WTC11 (cell line): ENCODE measurements around the gene TNFRSF4. TPM values are rescaled to one million over a fixed set of nuclear protein-coding genes. Genes with fewer than 3 reads are reported as not detected.

Source experiments
- ATAC-seq: fragments of 200-7000 bp; cut with Tn5 transposase; 2 replicates; pipeline ENCODE4 v1.10.0; 2021; ENCODE audit warnings: mild to moderate bottlenecking, moderate library complexity
- CTCF ChIA-PET: fragments of 300-600 bp; sonication (Branson Sonifier 250); formaldehyde crosslinking; loops from one replicate; lab custom pipeline; 2021; ENCODE audit warnings: antibody characterized with exemption; lab: Charles Lee
- POLR2A ChIA-PET: fragments of 350-600 bp; sonication (Branson Sonifier 250); formaldehyde crosslinking; loops from one replicate; lab custom pipeline; 2021; ENCODE audit warnings: antibody characterized with exemption; lab: Charles Lee
- DNase-seq: peaks from one replicate; pipeline ENCODE4 v3.0.0; 2021; ENCODE audit warnings: low spot score
- H3K27ac Mint-ChIP-seq: 2 replicates; pipeline ENCODE4 v1.8.0; 2021; ENCODE audit warnings: mixed read lengths
- H3K27me3 Mint-ChIP-seq: 2 replicates; pipeline ENCODE4 v1.8.0; 2021; ENCODE audit warnings: low read depth, mild to moderate bottlenecking, moderate library complexity, mixed read lengths
- H3K36me3 Mint-ChIP-seq: 2 replicates; pipeline ENCODE4 v1.8.0; 2021; ENCODE audit warnings: mixed read lengths
- H3K4me1 Mint-ChIP-seq: 2 replicates; pipeline ENCODE4 v1.8.0; 2022; ENCODE audit warnings: mixed read lengths
- H3K4me3 Mint-ChIP-seq: 2 replicates; pipeline ENCODE4 v1.8.0; 2021; ENCODE audit warnings: mild to moderate bottlenecking, moderate library complexity, mixed read lengths
- H3K9me3 Mint-ChIP-seq: 2 replicates; pipeline ENCODE4 v1.8.0; 2021; ENCODE audit warnings: mixed read lengths
- GABPB1 ChIP-seq: sonication (generic); formaldehyde crosslinking; IDR thresholded peaks from 2 replicates; pipeline ENCODE4 v1.8.1; 2023; ENCODE audit warnings: mild to moderate bottlenecking, missing genetic modification reagents
- IRF2 ChIP-seq: sonication (generic); formaldehyde crosslinking; IDR thresholded peaks from 2 replicates; pipeline ENCODE4 v1.8.0; 2022; ENCODE audit warnings: low read depth, missing genetic modification reagents, borderline replicate concordance
- MAX ChIP-seq: sonication (generic); formaldehyde crosslinking; IDR thresholded peaks from 2 replicates; pipeline ENCODE4 v1.8.0; 2022; ENCODE audit warnings: mild to moderate bottlenecking, missing genetic modification reagents
- PRDM15 ChIP-seq: sonication (generic); formaldehyde crosslinking; IDR thresholded peaks from 2 replicates; pipeline ENCODE4 v1.8.0; 2022; ENCODE audit warnings: missing genetic modification reagents
- TEAD1 ChIP-seq: sonication (generic); formaldehyde crosslinking; IDR thresholded peaks from 2 replicates; pipeline ENCODE4 v1.8.0; 2022; ENCODE audit warnings: mild to moderate bottlenecking, missing genetic modification reagents
- TP53 ChIP-seq: sonication (generic); formaldehyde crosslinking; IDR thresholded peaks from 2 replicates; pipeline ENCODE4 v1.8.1; 2023; ENCODE audit warnings: mild to moderate bottlenecking, missing genetic modification reagents
- ZNF138 ChIP-seq: sonication (generic); formaldehyde crosslinking; conservative IDR thresholded peaks from 2 replicates; pipeline ENCODE4 v1.8.1; 2022; ENCODE audit warnings: mild to moderate bottlenecking, moderate library complexity, missing genetic modification reagents
- ZNF219 ChIP-seq: sonication (generic); formaldehyde crosslinking; IDR thresholded peaks from 2 replicates; pipeline ENCODE4 v1.8.0; 2023; ENCODE audit warnings: missing genetic modification reagents, mild to moderate bottlenecking, borderline replicate concordance
- ZNF263 ChIP-seq: sonication (generic); formaldehyde crosslinking; IDR thresholded peaks from 2 replicates; pipeline ENCODE4 v1.8.1; 2022; ENCODE audit warnings: low read depth, mild to moderate bottlenecking, moderate library complexity, missing genetic modification reagents
- total RNA-seq: library from RNA; stranded (reverse); gene quantifications from 3 replicates; pipeline ENCODE4 v1.2.3, GENCODE V29; 2021
- TF ChIP-seq, protein P1 (sequence below): fragments of 250-450 bp; sonication (Bioruptor Pico); IDR thresholded peaks from 2 replicates; pipeline ENCODE4 v1.9.0; 2021; ENCODE audit warnings: moderate library complexity, mild to moderate bottlenecking, inconsistent platforms, borderline replicate concordance
- TF ChIP-seq, protein P2 (sequence below): sonication (generic); formaldehyde crosslinking; IDR thresholded peaks from 2 replicates; pipeline ENCODE4 v1.8.1; 2022; ENCODE audit warnings: mild to moderate bottlenecking, missing genetic modification reagents, moderate library complexity, borderline replicate concordance
- TF ChIP-seq, protein P3 (sequence below): fragments of 250-450 bp; sonication (Bioruptor Pico); IDR thresholded peaks from 2 replicates; pipeline ENCODE4 v1.9.0; 2021; ENCODE audit warnings: mild to moderate bottlenecking
- TF ChIP-seq, protein P4 (sequence below): sonication (generic); formaldehyde crosslinking; IDR thresholded peaks from 2 replicates; pipeline ENCODE4 v1.8.1; 2023; ENCODE audit warnings: mild to moderate bottlenecking, missing genetic modification reagents, borderline replicate concordance
- TF ChIP-seq, protein P5 (sequence below): sonication (generic); formaldehyde crosslinking; IDR thresholded peaks from 2 replicates; pipeline ENCODE4 v1.8.1; 2023; ENCODE audit warnings: mild to moderate bottlenecking, missing genetic modification reagents, moderate library complexity

Gene TNFRSF4
- total RNA-seq, 1 experiment from 2014 or later: 0.33 TPM

DNA sequence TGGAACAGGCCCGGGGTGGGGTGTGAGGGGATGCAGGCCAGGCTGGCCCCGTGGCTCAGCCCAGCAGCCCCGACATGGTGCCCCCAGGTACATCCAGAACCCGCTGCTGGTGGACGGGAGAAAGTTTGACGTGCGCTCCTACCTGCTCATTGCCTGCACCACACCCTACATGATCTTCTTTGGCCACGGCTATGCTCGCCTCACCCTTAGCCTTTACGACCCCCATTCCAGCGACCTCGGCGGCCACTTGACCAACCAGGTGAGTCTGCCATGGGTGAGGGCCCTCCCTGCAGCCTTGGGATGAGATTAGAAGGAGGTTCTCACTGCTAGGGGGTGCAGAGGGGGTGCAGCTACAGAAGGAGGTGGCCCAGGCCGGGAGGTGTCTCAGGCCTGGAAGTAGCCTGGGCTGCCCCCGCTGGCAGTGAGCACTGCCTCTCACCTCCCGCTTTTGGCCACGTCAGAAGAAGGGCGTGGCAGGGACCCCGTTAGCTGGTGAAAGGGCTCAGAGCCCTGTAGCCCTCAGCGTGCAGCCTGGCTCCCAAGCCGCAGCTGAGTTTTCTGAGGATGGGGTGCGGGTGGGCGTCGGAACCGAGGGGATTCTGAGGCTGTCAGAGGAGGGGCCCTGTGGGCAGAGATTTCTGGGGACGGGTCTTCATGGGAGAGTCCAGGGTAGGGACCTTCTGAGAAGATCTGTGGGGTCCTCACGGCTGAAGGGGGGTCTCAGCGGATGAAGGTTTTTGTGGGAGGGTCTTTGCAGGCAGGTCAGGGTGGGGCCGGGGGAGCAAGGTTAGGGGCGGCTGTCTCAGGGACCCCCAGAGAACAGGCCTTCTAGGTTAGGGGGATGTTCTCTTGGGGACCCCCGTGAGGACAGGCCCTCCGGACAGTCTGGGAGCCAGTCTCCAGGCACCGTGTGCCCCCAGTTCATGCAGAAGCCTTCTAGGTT lies 29.8 kb downstream of the TNFRSF4 start:
- Mint-ChIP-seq H3K36me3 (no peaks in the 10 kb centered on the region), H3K4me3 (no peak overlapping the region), H3K27me3 (no peaks in the 10 kb centered on the region)
- no peak for ATAC-seq
- DNase-seq: peak; percentile 8
- TF ChIP-seq IRF2 (CRISPR knock-in tag) (no peak), PRDM15 (CRISPR knock-in tag) (no peak), GABPB1 (CRISPR knock-in tag) (no peak), ZNF219 (no peak), TEAD1 (CRISPR knock-in tag) (no peak), TP53 (CRISPR knock-in tag) (no peak), MAX (CRISPR knock-in tag) (no peak), ZNF263 (no peak), ZNF138 (CRISPR knock-in tag) (no peak)
- TF ChIP-seq, protein P1, sequence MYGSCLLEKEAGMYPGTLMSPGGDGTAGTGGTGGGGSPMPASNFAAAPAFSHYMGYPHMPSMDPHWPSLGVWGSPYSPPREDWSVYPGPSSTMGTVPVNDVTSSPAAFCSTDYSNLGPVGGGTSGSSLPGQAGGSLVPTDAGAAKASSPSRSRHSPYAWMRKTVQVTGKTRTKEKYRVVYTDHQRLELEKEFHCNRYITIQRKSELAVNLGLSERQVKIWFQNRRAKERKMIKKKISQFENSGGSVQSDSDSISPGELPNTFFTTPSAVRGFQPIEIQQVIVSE (CRISPR knock-in tag): no peak
- TF ChIP-seq, protein P2, sequence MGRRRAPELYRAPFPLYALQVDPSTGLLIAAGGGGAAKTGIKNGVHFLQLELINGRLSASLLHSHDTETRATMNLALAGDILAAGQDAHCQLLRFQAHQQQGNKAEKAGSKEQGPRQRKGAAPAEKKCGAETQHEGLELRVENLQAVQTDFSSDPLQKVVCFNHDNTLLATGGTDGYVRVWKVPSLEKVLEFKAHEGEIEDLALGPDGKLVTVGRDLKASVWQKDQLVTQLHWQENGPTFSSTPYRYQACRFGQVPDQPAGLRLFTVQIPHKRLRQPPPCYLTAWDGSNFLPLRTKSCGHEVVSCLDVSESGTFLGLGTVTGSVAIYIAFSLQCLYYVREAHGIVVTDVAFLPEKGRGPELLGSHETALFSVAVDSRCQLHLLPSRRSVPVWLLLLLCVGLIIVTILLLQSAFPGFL (CRISPR knock-in tag): no peak
- TF ChIP-seq, protein P3, sequence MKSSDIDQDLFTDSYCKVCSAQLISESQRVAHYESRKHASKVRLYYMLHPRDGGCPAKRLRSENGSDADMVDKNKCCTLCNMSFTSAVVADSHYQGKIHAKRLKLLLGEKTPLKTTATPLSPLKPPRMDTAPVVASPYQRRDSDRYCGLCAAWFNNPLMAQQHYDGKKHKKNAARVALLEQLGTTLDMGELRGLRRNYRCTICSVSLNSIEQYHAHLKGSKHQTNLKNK (CRISPR knock-in tag): no peak
- TF ChIP-seq, protein P4, sequence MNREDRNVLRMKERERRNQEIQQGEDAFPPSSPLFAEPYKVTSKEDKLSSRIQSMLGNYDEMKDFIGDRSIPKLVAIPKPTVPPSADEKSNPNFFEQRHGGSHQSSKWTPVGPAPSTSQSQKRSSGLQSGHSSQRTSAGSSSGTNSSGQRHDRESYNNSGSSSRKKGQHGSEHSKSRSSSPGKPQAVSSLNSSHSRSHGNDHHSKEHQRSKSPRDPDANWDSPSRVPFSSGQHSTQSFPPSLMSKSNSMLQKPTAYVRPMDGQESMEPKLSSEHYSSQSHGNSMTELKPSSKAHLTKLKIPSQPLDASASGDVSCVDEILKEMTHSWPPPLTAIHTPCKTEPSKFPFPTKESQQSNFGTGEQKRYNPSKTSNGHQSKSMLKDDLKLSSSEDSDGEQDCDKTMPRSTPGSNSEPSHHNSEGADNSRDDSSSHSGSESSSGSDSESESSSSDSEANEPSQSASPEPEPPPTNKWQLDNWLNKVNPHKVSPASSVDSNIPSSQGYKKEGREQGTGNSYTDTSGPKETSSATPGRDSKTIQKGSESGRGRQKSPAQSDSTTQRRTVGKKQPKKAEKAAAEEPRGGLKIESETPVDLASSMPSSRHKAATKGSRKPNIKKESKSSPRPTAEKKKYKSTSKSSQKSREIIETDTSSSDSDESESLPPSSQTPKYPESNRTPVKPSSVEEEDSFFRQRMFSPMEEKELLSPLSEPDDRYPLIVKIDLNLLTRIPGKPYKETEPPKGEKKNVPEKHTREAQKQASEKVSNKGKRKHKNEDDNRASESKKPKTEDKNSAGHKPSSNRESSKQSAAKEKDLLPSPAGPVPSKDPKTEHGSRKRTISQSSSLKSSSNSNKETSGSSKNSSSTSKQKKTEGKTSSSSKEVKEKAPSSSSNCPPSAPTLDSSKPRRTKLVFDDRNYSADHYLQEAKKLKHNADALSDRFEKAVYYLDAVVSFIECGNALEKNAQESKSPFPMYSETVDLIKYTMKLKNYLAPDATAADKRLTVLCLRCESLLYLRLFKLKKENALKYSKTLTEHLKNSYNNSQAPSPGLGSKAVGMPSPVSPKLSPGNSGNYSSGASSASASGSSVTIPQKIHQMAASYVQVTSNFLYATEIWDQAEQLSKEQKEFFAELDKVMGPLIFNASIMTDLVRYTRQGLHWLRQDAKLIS (CRISPR knock-in tag): no peak
- TF ChIP-seq, protein P5, sequence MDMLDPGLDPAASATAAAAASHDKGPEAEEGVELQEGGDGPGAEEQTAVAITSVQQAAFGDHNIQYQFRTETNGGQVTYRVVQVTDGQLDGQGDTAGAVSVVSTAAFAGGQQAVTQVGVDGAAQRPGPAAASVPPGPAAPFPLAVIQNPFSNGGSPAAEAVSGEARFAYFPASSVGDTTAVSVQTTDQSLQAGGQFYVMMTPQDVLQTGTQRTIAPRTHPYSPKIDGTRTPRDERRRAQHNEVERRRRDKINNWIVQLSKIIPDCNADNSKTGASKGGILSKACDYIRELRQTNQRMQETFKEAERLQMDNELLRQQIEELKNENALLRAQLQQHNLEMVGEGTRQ (CRISPR knock-in tag): no peak
- TF ChIP-seq, all 79 proteins: peak for 0
- POLR2A ChIA-PET: no interaction called here
- Mint-ChIP-seq H3K9me3 (peaks cover 9% of the 10 kb centered on the region), H3K4me1 (no peaks in the 10 kb centered on the region), H3K27ac (no peak overlapping the region)
- CTCF ChIA-PET: no interaction called here
